H1 (cell line): ENCODE data around the gene CD300LF. TPM values are rescaled to one million over a fixed set of nuclear protein-coding genes. Genes with fewer than 3 reads are reported as not detected.

Experiments
- CTCF ChIA-PET: fragments of 300-600 bp; sonication (Branson Sonifier 250); formaldehyde crosslinking; loops from one replicate; lab custom pipeline; 2021; ENCODE audit not compliant: partially characterized antibody; lab: Charles Lee
- POLR2A ChIA-PET: fragments of 300-600 bp; sonication (Branson Sonifier 250); formaldehyde crosslinking; loops from one replicate; lab custom pipeline; 2021; ENCODE audit warnings: inconsistent platforms; ENCODE audit not compliant: partially characterized antibody; lab: Charles Lee
- DNase-seq, 2 experiments: peaks; one replicate each; pipeline versions ENCODE4 v3.0.0 to v3.0.0-alpha.2; 2010 to 2022; ENCODE audit warnings: low spot score in 2 of 2, low read depth in 1 of 2, mixed read lengths in 1 of 2
- FAIRE-seq: peaks from 2 replicates; lab custom pipeline; 2011; peaks lifted over from hg19 to GRCh38; lab: Jason Lieb, UNC
- H2AFZ ChIP-seq: 2 replicates; pipeline ENCODE4 v1.8.1; 2012; ENCODE audit warnings: low read length, inconsistent platforms
- H2AK5ac ChIP-seq: 2 replicates; pipeline ENCODE4 v1.6.1; 2013; ENCODE audit warnings: low read depth, low read length
- H2BK120ac ChIP-seq: replicated peaks from 2 replicates; pipeline ENCODE3; 2013; ENCODE audit warnings: low read depth, low read length, inconsistent platforms
- H2BK12ac ChIP-seq: 2 replicates; pipeline ENCODE4 v1.6.1; 2013; ENCODE audit warnings: low read depth, low read length
- H2BK15ac ChIP-seq: 2 replicates; pipeline ENCODE4 v1.6.1; 2013; ENCODE audit warnings: low read length
- H2BK20ac ChIP-seq: 2 replicates; pipeline ENCODE4 v1.6.1; 2013; ENCODE audit warnings: low read length
- H2BK5ac ChIP-seq: 2 replicates; pipeline ENCODE4 v1.6.1; 2013; ENCODE audit warnings: low read depth, low read length
- H3K14ac ChIP-seq: 2 replicates; pipeline ENCODE4 v1.6.1; 2013; ENCODE audit warnings: inconsistent platforms; ENCODE audit not compliant: insufficient read length
- H3K18ac ChIP-seq: 2 replicates; pipeline ENCODE4 v1.6.1; 2013; ENCODE audit warnings: low read length; ENCODE audit errors: extremely low read depth
- H3K23ac ChIP-seq: 2 replicates; pipeline ENCODE4 v1.6.1; 2013; ENCODE audit warnings: inconsistent platforms; ENCODE audit not compliant: insufficient read length
- H3K23me2 ChIP-seq: 2 replicates; pipeline ENCODE4 v1.6.1; 2013; ENCODE audit warnings: low read depth, low read length
- H3K27ac ChIP-seq: 2 replicates; pipeline ENCODE4 v1.6.1; 2011; ENCODE audit warnings: low read depth, low read length, inconsistent platforms
- H3K27me3 ChIP-seq, 4 experiments: replicated peaks in 1 of 4; 1 replicate in 1 of 4; 2 replicates in 3 of 4; pipeline versions ENCODE4 v1.6.1 to v1.8.1; 2011 to 2013; ENCODE audit warnings: low read length in 3 of 4, mild to moderate bottlenecking in 3 of 4, inconsistent platforms in 2 of 4, mixed read lengths in 2 of 4, moderate library complexity in 1 of 4; ENCODE audit not compliant: control insufficient read depth in 3 of 4, insufficient read depth in 3 of 4; ENCODE audit errors: extremely low read depth in 1 of 4
- H3K36me3 ChIP-seq, 4 experiments: 2 replicates each; pipeline versions ENCODE4 v1.6.1 to v1.8.1; 2011 to 2013; ENCODE audit warnings: mild to moderate bottlenecking in 4 of 4, low read length in 3 of 4, moderate library complexity in 2 of 4, control low read depth in 1 of 4, inconsistent platforms in 1 of 4; ENCODE audit not compliant: insufficient read depth in 4 of 4, control insufficient read depth in 2 of 4
- H3K4ac ChIP-seq: replicated peaks from 2 replicates; pipeline ENCODE3; 2013; ENCODE audit warnings: low read length, low read depth, mixed read lengths, inconsistent platforms; ENCODE audit not compliant: insufficient read length
- H3K4me1 ChIP-seq, 4 experiments: replicated peaks in 1 of 4; 1 replicate in 1 of 4; 2 replicates in 3 of 4; pipeline versions ENCODE4 v1.6.1 to v1.8.1; 2011 to 2013; ENCODE audit warnings: low read length in 3 of 4, inconsistent platforms in 2 of 4, mixed read lengths in 1 of 4; ENCODE audit not compliant: insufficient read depth in 4 of 4, control insufficient read depth in 3 of 4
- H3K4me2 ChIP-seq, 2 experiments: 2 replicates each; pipeline versions ENCODE4 v1.6.1 to v1.8.1; 2011 to 2013; ENCODE audit warnings: low read depth in 2 of 2, low read length in 2 of 2, control low read depth in 1 of 2, inconsistent platforms in 1 of 2, mild to moderate bottlenecking in 1 of 2; ENCODE audit not compliant: insufficient read depth in 1 of 2
- H3K4me3 ChIP-seq, 4 experiments: fragments of 200-600, 300-600 bp in 1 of 4; sonication (generic), shearing (Covaris generic), sonication (Bioruptor Twin) in 1 of 4; 2 replicates each; pipeline versions ENCODE4 v1.5.1 to v1.8.1; 2011 to 2016; ENCODE audit warnings: low read length in 4 of 4, low read depth in 3 of 4, control low read depth in 2 of 4, inconsistent platforms in 2 of 4, mild to moderate bottlenecking in 2 of 4, mixed read lengths in 1 of 4, moderate library complexity in 1 of 4; ENCODE audit not compliant: insufficient read depth in 2 of 4; ENCODE audit errors: extremely low read depth in 1 of 4
- H3K56ac ChIP-seq: replicated peaks from 2 replicates; pipeline ENCODE3; 2013; ENCODE audit warnings: low read depth, mild to moderate bottlenecking, mixed read lengths, low read length, inconsistent platforms; ENCODE audit not compliant: insufficient read length
- H3K79me1 ChIP-seq: 2 replicates; pipeline ENCODE4 v1.6.1; 2013; ENCODE audit warnings: low read depth, low read length, control low read depth
- H3K79me2 ChIP-seq, 2 experiments: 2 replicates each; pipeline versions ENCODE4 v1.6.1 to v1.8.1; 2012 to 2013; ENCODE audit warnings: low read length in 2 of 2, mild to moderate bottlenecking in 2 of 2, inconsistent platforms in 1 of 2; ENCODE audit not compliant: insufficient read depth in 2 of 2, control insufficient read depth in 1 of 2
- H3K9ac ChIP-seq, 4 experiments: replicated peaks in 1 of 4; 1 replicate in 1 of 4; 2 replicates in 3 of 4; pipeline versions ENCODE4 v1.6.1 to v1.8.1; 2011 to 2013; ENCODE audit warnings: low read depth in 3 of 4, low read length in 3 of 4, control low read depth in 2 of 4, mild to moderate bottlenecking in 2 of 4, moderate library complexity in 2 of 4, inconsistent platforms in 1 of 4; ENCODE audit errors: extremely low read depth in 1 of 4
- H3K9me3 ChIP-seq, 2 experiments: 2 replicates each; pipeline versions ENCODE4 v1.6.1 to v1.8.1; 2012 to 2013; ENCODE audit warnings: mild to moderate bottlenecking in 2 of 2, moderate library complexity in 2 of 2, control low read depth in 1 of 2, inconsistent platforms in 1 of 2, low read depth in 1 of 2, low read length in 1 of 2, mixed read lengths in 1 of 2; ENCODE audit not compliant: insufficient read depth in 2 of 2
- H4K20me1 ChIP-seq, 2 experiments: replicated peaks in 1 of 2; 2 replicates each; pipeline versions ENCODE3 to v1.8.1; 2011 to 2013; ENCODE audit warnings: inconsistent platforms in 2 of 2, low read length in 2 of 2, mild to moderate bottlenecking in 1 of 2; ENCODE audit not compliant: insufficient read depth in 2 of 2, control insufficient read depth in 1 of 2
- H4K5ac ChIP-seq: 2 replicates; pipeline ENCODE4 v1.6.1; 2013; ENCODE audit warnings: low read length, low read depth, mixed read lengths, inconsistent platforms; ENCODE audit not compliant: insufficient read length
- H4K8ac ChIP-seq: 2 replicates; pipeline ENCODE4 v1.8.0; 2013; ENCODE audit warnings: mild to moderate bottlenecking, moderate library complexity, low read length, inconsistent platforms; ENCODE audit not compliant: insufficient read depth; ENCODE audit errors: extremely low read depth
- H4K91ac ChIP-seq: replicated peaks from 2 replicates; pipeline ENCODE3; 2013; ENCODE audit warnings: low read length, mixed read lengths, inconsistent platforms; ENCODE audit not compliant: insufficient read length
- CBX8 ChIP-seq: fragments of 300-800, 300-1000 bp; sonication (generic); IDR thresholded peaks from 2 replicates; pipeline ENCODE4 v1.7.1; 2016; ENCODE audit warnings: low read depth, low read length, borderline replicate concordance
- FOSL1 ChIP-seq: IDR thresholded peaks from 2 replicates; pipeline ENCODE4 v1.6.1; 2011; ENCODE audit warnings: mild to moderate bottlenecking, low read depth, low read length, moderate library complexity; ENCODE audit not compliant: insufficient read depth
- GABPA ChIP-seq: IDR thresholded peaks from 2 replicates; pipeline ENCODE4 v1.6.1; 2011; ENCODE audit warnings: mild to moderate bottlenecking, low read length, moderate library complexity, borderline replicate concordance; ENCODE audit not compliant: insufficient read depth
- PHF8 ChIP-seq: fragments of 200-600 bp; sonication (generic); conservative IDR thresholded peaks from 2 replicates; pipeline ENCODE4 v1.7.1; 2012; ENCODE audit warnings: low read depth, mild to moderate bottlenecking, inconsistent platforms, low read length, moderate library complexity
- RAD21 ChIP-seq, 2 experiments: IDR thresholded peaks in 1 of 2; conservative IDR thresholded peaks in 1 of 2; 2 replicates each; pipeline ENCODE4 v1.6.1; 2011; ENCODE audit warnings: low read depth in 2 of 2, low read length in 2 of 2, improper control_type of control experiment in 1 of 2, inconsistent platforms in 1 of 2, mild to moderate bottlenecking in 1 of 2, moderate library complexity in 1 of 2
- TAF1 ChIP-seq: IDR thresholded peaks from 2 replicates; pipeline ENCODE4 v1.6.1; 2011; ENCODE audit warnings: mild to moderate bottlenecking, low read depth, low read length
- WGBS, 2 experiments: shearing (Covaris generic) in 1 of 2; methylation state at CpG; one replicate each; pipeline versions ENCODE4 v1.1.6 to v1.1.7; 2013 to 2015; ENCODE audit warnings: low lambda C conversion rate in 2 of 2, mixed read lengths in 2 of 2, inconsistent platforms in 1 of 2, low coverage in 1 of 2, missing lambda C conversion rate in 1 of 2; ENCODE audit not compliant: insufficient replicate concordance in 2 of 2, insufficient coverage in 1 of 2, insufficient read length in 1 of 2; ENCODE audit errors: extremely low coverage in 1 of 2, missing lambda C conversion rate in 1 of 2; 5-methylcytosine and 5-hydroxymethylcytosine counted together
- polyA plus RNA-seq, 7 experiments: library from polyadenylated mRNA; depleted of rRNA in 3 of 7; stranded (reverse) in 5 of 7; unstranded in 2 of 7; fragments of >200 nt in 5 of 7; fragments of 200-250 nt in 2 of 7; gene quantifications; 1 replicate in 5 of 7; 2 replicates in 1 of 7; 4 replicates in 1 of 7; pipeline versions ENCODE4 v1.2.1 to v1.2.3, GENCODE V29; 2011 to 2013; ENCODE audit warnings: missing spikeins in 2 of 7, mixed read lengths in 2 of 7
- total RNA-seq: library from RNA; stranded (reverse); fragmentation: NEBNext Ultra II Directional; extraction: Animal tissue kit (Norgen Biotek cat#: 25700); gene quantifications from 2 replicates; pipeline ENCODE4 v1.2.1, GENCODE V29; 2021

CD300LF gene
- total and polyA plus RNA-seq, 2 of the 8 experiments (the other 6 are each of a cell fraction or from before 2014, with no cell fraction given) = not detected

DNA sequence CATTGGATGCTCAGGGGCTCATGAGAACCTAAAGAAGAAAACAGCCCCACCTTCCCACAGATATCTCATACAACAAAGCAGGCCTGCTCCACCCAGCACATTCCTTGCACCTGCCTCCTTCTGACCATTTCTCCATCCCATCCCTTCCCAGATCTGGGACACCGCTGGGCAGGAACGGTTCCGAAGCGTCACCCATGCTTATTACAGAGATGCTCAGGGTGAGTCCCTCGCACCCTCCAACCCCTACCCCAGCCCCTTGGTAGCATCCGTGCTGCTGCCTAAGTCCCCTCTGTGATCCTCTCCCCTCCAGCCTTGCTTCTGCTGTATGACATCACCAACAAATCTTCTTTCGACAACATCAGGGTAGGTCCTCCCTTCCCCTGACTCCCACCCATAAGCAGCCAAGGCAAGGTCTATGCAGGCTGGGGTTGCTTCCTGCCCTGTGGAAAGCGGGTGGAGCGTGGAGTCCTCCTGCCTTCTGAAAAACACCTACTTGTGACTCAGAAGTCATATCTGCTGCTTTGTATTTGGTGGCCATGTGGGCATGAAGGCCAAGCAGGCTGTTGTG lies 30.3 kb upstream of the CD300LF start:
- POLR2A ChIA-PET = interaction anchor here (1.8 kb wide), 1 partner anchor 28 kb away, joined by 4 read pairs; no protein-coding TSS in a partner anchor
- no peaks in the 10 kb centered on the region for H3K79me1 ChIP-seq
- no peak overlapping the region; the same call in 1 of the 2 replicates for H2BK12ac ChIP-seq
- no peaks in the 10 kb centered on the region for H3K79me2 ChIP-seq
- H3K27me3 ChIP-seq = peaks cover 0 to 3% (median 0%) of the 10 kb centered on the region in 4 experiments; a peak in 2 of 7 replicates
- H3K4me1 ChIP-seq = peaks cover 10 to 34% (median 21%) of the 10 kb centered on the region in 4 experiments
- H2BK120ac ChIP-seq = no peak overlapping the region
- peak overlapping the region; percentile 43; the same call in 1 of the 2 replicates for H2BK20ac ChIP-seq
- no peaks in the 10 kb centered on the region for H3K36me3 ChIP-seq
- H2AK5ac ChIP-seq = 0 out of 2 replicates have a peak overlapping the region, but pooled peaks have one; percentile 56
- no peaks in the 10 kb centered on the region for H3K9me3 ChIP-seq
- H3K9ac ChIP-seq = no peak overlapping the region
- no peak for DNase-seq
- no peak overlapping the region for H3K4me3 ChIP-seq
- H4K5ac ChIP-seq = no peak overlapping the region
- H4K91ac ChIP-seq = no peak overlapping the region
- CTCF ChIA-PET = interaction anchor here (0.9 to 3.2 kb wide), 8 partner anchors 9 to 86 kb away, joined by 3 to 23 read pairs (median 4); no protein-coding TSS in a partner anchor
- no peak overlapping the region for H2AFZ ChIP-seq
- H3K23ac ChIP-seq = no peak overlapping the region
- H2BK15ac ChIP-seq = peak overlapping the region; percentile 53; the same call in 1 of the 2 replicates
- no peak overlapping the region for H2BK5ac ChIP-seq
- H3K4me2 ChIP-seq = no peak overlapping the region
- H3K23me2 ChIP-seq = peaks cover 2% of the 10 kb centered on the region; the same call in 1 of the 2 replicates
- no peak overlapping the region for H3K18ac ChIP-seq
- H4K20me1 ChIP-seq = no peaks in the 10 kb centered on the region
- TF ChIP-seq TAF1 (no peak), FOSL1 (no peak), GABPA (no peak), PHF8 (no peak), CBX8 (no peak), RAD21 (IDR thresholded peaks at IDR 0.05 in 1 of 2, conservative IDR thresholded peaks at IDR 0.05 in 1 of 2; ENCODE audit: low read depth in 2 of 2, low read length in 2 of 2) (no peak)
- H3K27ac ChIP-seq = no peak overlapping the region
- WGBS, 2 experiments = 83% methylated on average over 8 of the region's 9 CpGs; no CpG with 5 or more reads in 1 of the 2 experiments
- no peak for FAIRE-seq
- no peak overlapping the region for H3K56ac ChIP-seq
- 0 out of 2 replicates have a peak overlapping the region, but pooled peaks have one; percentile 8 for H4K8ac ChIP-seq
- peak overlapping the region; percentile 8 for H3K4ac ChIP-seq
- H3K14ac ChIP-seq = no peak overlapping the region
